ENCODE measurements around the gene PRRC2C. TPM values are rescaled to one million over a fixed set of nuclear protein-coding genes. Genes with fewer than 3 reads are reported as not detected.

Gene PRRC2C
- total and polyA plus RNA-seq, 2 experiments from 2014 or later = 186 to 368 TPM

- H3K79me2 ChIP-seq (replicated peaks; ENCODE audit: insufficient read depth) = peaks cover 70% of the 10 kb centered on the region
- no peak for ATAC-seq
- Mint-ChIP-seq H3K4me1 (peaks cover 8% of the 10 kb centered on the region; the same call in 2 of the 3 replicates), H3K27ac (no peak overlapping the region), H3K36me3 (ENCODE audit: low read depth) (peaks cover 48% of the 10 kb centered on the region), H3K4me3 (no peak overlapping the region), H3K27me3 (ENCODE audit: insufficient read depth, low read depth, poor library complexity) (no peaks in the 10 kb centered on the region), H3K9me3 (no peaks in the 10 kb centered on the region)
- no peaks in the 10 kb centered on the region for H3K9me2 ChIP-seq (ENCODE audit: insufficient read depth)
- no peak overlapping the region for H3K27ac ChIP-seq (ENCODE audit: low read depth)
- H4K20me1 ChIP-seq (replicated peaks; ENCODE audit: insufficient read depth) = peaks cover 52% of the 10 kb centered on the region
- H3K4me2 ChIP-seq = no peak overlapping the region
- H2AFZ ChIP-seq = no peak overlapping the region
- H3K36me3 ChIP-seq (ENCODE audit: insufficient read depth) = peaks cover 51% of the 10 kb centered on the region
- H3F3A ChIP-seq (replicated peaks; ENCODE audit: low read depth) = no peaks in the 10 kb centered on the region
- no peak for DNase-seq (ENCODE audit: low spot score)
- peaks cover 3% of the 10 kb centered on the region for H3K4me1 ChIP-seq (ENCODE audit: insufficient read depth)
- no peak for TF ChIP-seq EZH2phosphoT487 (IDR thresholded peaks at IDR 0.05; ENCODE audit: unreplicated experiment)
- no peak for TF ChIP-seq EZH2 (IDR thresholded peaks at IDR 0.05; ENCODE audit: low read depth, unreplicated experiment)
- no peak for TF ChIP-seq ZNF331 (CRISPR knock-in tag; IDR thresholded peaks at IDR 0.05; ENCODE audit: low read depth)
- TF ChIP-seq STAT1 (IDR thresholded peaks at IDR 0.05; ENCODE audit: unreplicated experiment) = no peak
- no peak for TF ChIP-seq CTCF (conservative IDR thresholded peaks at IDR 0.05; ENCODE audit: low read depth in 2 of 2)
- TF ChIP-seq ZNF114 (CRISPR knock-in tag; IDR thresholded peaks at IDR 0.05) = no peak
- no peak for TF ChIP-seq REST (IDR thresholded peaks at IDR 0.05; ENCODE audit: unreplicated experiment)
- TF ChIP-seq JUNB (IDR thresholded peaks at IDR 0.05; ENCODE audit: unreplicated experiment) = no peak
- no peak for TF ChIP-seq ZNF462 (CRISPR knock-in tag; IDR thresholded peaks at IDR 0.05)
- TF ChIP-seq POLR2AphosphoS5 (IDR thresholded peaks at IDR 0.05; ENCODE audit: low read depth) = no peak
- no peak for TF ChIP-seq NANOG (IDR thresholded peaks at IDR 0.05; ENCODE audit: borderline replicate concordance)
- no peak for TF ChIP-seq CREB1 (CRISPR knock-in tag; IDR thresholded peaks at IDR 0.05; ENCODE audit: low read depth)
- TF ChIP-seq ETS1 (IDR thresholded peaks at IDR 0.05) = no peak
- H3K27me3 ChIP-seq (ENCODE audit: insufficient read depth) = no peaks in the 10 kb centered on the region
- H3K4me3 ChIP-seq = no peak overlapping the region
Measured at GRCh38 chr1:171513743-171514142, 28.4 kb downstream of the PRRC2C start.
